ENCODE data around the gene HPCAL1. TPM values are rescaled to one million over a fixed set of nuclear protein-coding genes. Genes with fewer than 3 reads are reported as not detected.
A peak's percentile ranks its signal among the peaks of the same experiment; 100 is the strongest.

HPCAL1 gene
- total and polyA plus RNA-seq, 4 donors = 122 to 147 (median 136) TPM

DNA sequence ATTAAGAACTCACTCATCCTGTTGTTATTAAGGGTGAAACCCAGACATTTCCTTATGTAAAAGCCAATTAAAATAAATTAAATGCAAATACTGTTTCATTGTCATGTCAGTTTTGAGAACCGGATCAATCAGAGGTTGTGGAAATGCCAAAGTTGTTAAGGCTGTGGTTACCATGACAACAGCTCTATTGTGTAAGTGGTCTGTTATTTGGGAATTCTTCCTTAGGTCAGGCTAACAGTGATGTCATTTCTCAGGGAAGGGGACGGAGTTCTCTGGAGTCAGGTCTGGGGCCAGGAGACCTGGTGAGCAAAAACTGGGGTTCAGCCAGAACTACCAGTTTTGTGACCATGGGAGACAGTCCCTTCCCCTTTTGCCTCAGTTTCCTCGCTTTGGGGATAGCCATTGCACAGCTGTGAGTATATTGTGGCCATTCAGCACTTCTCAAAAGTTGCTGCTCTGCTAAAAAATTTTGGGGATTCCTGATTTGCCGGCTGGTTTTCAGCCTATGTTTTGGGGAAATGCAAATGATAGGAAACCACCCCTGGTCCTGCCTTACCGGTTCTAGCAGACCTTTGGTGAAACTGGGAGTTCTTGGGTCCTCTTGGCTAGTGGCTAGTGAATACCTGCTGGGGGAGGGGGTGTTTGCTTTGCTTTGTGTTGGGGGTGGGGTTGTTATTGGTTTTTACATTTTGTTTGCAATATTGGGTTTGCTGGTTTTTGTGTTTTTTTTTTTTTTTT, 21.6 kb downstream of the HPCAL1 start:
- ATAC-seq (ENCODE audit: insufficient read depth, low FRiP score) = no peak

DNA sequence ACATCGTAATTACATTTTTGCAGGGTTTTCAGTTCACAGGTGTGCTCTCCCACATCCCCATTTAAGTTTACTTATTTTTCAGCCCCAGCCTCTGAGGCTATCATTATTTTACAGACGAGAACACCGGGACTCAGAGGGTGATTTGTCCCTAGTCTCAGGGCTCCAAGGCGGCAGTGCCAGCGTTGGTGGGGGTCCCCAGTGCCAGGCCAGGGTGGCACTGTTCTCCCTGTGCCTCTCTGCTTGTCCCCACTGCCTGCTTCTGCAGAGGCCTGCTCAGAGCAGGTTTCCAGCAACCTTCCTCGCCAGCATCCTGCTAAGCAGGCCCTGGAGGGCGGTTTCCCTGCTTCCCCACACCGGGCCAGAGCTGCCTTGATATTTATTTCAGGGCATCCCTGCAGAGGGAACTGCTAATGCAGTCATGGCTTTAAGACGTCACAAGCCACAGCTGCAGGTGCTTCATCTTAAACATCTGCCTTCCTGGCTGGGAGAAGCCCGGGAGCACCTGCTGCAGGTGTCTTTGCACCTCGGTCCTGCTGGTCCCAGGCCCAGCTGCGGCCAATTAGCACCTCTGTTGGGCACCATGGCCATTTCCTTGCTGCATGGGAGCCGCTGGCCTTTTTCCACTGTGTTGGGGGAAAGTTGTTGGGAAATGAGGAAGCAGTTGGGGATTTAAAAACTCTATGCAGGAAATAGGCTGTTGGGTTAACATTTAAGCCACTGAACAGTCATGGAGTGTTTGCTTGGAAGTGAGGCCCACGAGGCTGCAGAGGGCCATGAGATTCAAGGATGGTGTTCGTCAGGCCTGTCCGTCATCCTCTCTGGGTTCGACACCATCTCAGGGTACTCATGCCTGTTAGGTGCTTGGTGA, 22.8 kb downstream of the HPCAL1 start:
- TF ChIP-seq, protein P1, sequence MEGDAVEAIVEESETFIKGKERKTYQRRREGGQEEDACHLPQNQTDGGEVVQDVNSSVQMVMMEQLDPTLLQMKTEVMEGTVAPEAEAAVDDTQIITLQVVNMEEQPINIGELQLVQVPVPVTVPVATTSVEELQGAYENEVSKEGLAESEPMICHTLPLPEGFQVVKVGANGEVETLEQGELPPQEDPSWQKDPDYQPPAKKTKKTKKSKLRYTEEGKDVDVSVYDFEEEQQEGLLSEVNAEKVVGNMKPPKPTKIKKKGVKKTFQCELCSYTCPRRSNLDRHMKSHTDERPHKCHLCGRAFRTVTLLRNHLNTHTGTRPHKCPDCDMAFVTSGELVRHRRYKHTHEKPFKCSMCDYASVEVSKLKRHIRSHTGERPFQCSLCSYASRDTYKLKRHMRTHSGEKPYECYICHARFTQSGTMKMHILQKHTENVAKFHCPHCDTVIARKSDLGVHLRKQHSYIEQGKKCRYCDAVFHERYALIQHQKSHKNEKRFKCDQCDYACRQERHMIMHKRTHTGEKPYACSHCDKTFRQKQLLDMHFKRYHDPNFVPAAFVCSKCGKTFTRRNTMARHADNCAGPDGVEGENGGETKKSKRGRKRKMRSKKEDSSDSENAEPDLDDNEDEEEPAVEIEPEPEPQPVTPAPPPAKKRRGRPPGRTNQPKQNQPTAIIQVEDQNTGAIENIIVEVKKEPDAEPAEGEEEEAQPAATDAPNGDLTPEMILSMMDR (IDR thresholded peaks at IDR 0.05; ENCODE audit: control extremely low read depth, extremely low read depth) = no peak
- Histone ChIP-seq H3K9ac (ENCODE audit: insufficient read depth in 1 of 2, low read length in 2 of 2) (no peak overlapping the region), H3K4me1 (ENCODE audit: control insufficient read depth in 5 of 5, insufficient read depth in 5 of 5, low read length in 5 of 5) (peaks cover 0 to 43% (median 13%) of the 10 kb centered on the region in 5 donors), H3K27me3 (ENCODE audit: control insufficient read depth in 3 of 3, insufficient read depth in 3 of 3, low read length in 2 of 3) (peaks cover 0 to 2% (median 0%) of the 10 kb centered on the region in 3 donors), H3K27ac (ENCODE audit: low read depth in 1 of 2, low read length in 1 of 2) (peak overlapping the region in 1 of 2 donors; percentile 81), H3K36me3 (ENCODE audit: control insufficient read depth in 4 of 4, insufficient read depth in 4 of 4, low read length in 4 of 4) (no peaks in the 10 kb centered on the region), H3K9me3 (ENCODE audit: control insufficient read depth in 4 of 4, insufficient read depth in 3 of 4, low read length in 3 of 4) (no peaks in the 10 kb centered on the region), H3K4me3 (no peak overlapping the region)
- DNase-seq (peak in 2 of 3 donors; percentile 54 to 64), ATAC-seq (ENCODE audit: insufficient read depth, low FRiP score) (peak; percentile 58)
- WGBS, 2 donors = 61 to 66% methylated on average over 17 of the region's 17 CpGs

More for the DNA sequence above, 21.6 kb downstream of the HPCAL1 start:
- Histone ChIP-seq H3K4me1 (ENCODE audit: control insufficient read depth in 5 of 5, insufficient read depth in 5 of 5, low read length in 5 of 5) (peaks cover 0 to 37% (median 13%) of the 10 kb centered on the region in 5 donors), H3K9ac (ENCODE audit: insufficient read depth in 1 of 2, low read length in 2 of 2) (no peak overlapping the region), H3K36me3 (ENCODE audit: control insufficient read depth in 4 of 4, insufficient read depth in 4 of 4, low read length in 4 of 4) (no peaks in the 10 kb centered on the region), H3K27ac (ENCODE audit: low read depth in 1 of 2, low read length in 1 of 2) (peak overlapping the region in 1 of 2 donors; percentile 6), H3K4me3 (no peak overlapping the region), H3K27me3 (ENCODE audit: control insufficient read depth in 3 of 3, insufficient read depth in 3 of 3, low read length in 2 of 3) (peaks cover 0 to 2% (median 0%) of the 10 kb centered on the region in 3 donors), H3K9me3 (ENCODE audit: control insufficient read depth in 4 of 4, insufficient read depth in 3 of 4, low read length in 3 of 4) (no peaks in the 10 kb centered on the region)
- peak in 2 of 3 donors; percentile 63 to 72 for DNase-seq
- 63 to 74% methylated on average over 5 of the region's 5 CpGs for WGBS, 2 donors
- TF ChIP-seq, protein P1 (IDR thresholded peaks at IDR 0.05; ENCODE audit: control extremely low read depth, extremely low read depth) = no peak

DNA sequence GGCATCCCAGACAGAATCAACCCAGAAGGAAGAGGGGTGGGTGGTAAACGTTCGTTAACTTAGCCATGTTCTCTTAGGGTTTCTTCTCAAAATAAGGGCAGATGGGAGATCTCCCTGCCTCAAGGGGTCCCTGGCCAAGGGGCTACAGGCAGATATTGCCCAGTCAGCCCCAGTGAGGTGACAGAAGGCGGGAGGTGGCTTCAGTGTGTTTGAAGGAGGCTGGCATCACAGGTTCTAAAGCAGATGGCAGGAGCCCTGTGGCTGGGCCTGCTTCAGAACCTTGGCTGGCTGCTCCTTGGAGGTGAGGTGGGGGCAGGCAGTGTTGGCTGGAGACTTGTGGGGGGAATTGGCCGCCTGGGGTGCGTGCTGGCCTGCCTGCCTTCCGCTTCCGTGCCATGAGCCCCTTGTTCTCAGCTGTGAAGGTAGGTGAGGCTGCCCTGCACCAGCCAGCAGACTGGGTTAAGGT, 23.5 kb downstream of the HPCAL1 start:
- TF ChIP-seq, protein P1 (IDR thresholded peaks at IDR 0.05; ENCODE audit: control extremely low read depth, extremely low read depth) = no peak
- DNase-seq (no peak), ATAC-seq (ENCODE audit: insufficient read depth, low FRiP score) (no peak)
- Histone ChIP-seq H3K4me1 (ENCODE audit: control insufficient read depth in 5 of 5, insufficient read depth in 5 of 5, low read length in 5 of 5) (peaks cover 0 to 49% (median 13%) of the 10 kb centered on the region in 5 donors), H3K27ac (ENCODE audit: low read depth in 1 of 2, low read length in 1 of 2) (peak overlapping the region in 1 of 2 donors; percentile 81), H3K27me3 (ENCODE audit: control insufficient read depth in 3 of 3, insufficient read depth in 3 of 3, low read length in 2 of 3) (peaks cover 0 to 2% (median 0%) of the 10 kb centered on the region in 3 donors), H3K36me3 (ENCODE audit: control insufficient read depth in 4 of 4, insufficient read depth in 4 of 4, low read length in 4 of 4) (no peaks in the 10 kb centered on the region), H3K9ac (ENCODE audit: insufficient read depth in 1 of 2, low read length in 2 of 2) (no peak overlapping the region), H3K9me3 (ENCODE audit: control insufficient read depth in 4 of 4, insufficient read depth in 3 of 4, low read length in 3 of 4) (no peaks in the 10 kb centered on the region), H3K4me3 (no peak overlapping the region)
- WGBS, 2 donors = 74 to 82% methylated on average over 7 of the region's 7 CpGs
